Testis (tissue), 2 donors: Measurements from ENCODE around the gene ZZZ3.

Experiments used
- POLR2A ChIP-seq: fragments of 450-650 bp; IDR thresholded peaks from one replicate; pipeline ENCODE4 v1.6.1; 2017; ENCODE audit warnings: antibody characterized with exemption, mild to moderate bottlenecking, moderate library complexity
- TF ChIP-seq, protein P1 (sequence below), 3 experiments: fragments of 450-650 bp in 2 of 3; fragments of 200-600 bp in 1 of 3; sonication (generic) in 1 of 3; IDR thresholded peaks; one replicate each; pipeline ENCODE4 v1.5.1; 2016 to 2019; ENCODE audit warnings: antibody characterized with exemption in 3 of 3, mild to moderate bottlenecking in 2 of 3, moderate library complexity in 1 of 3

DNA sequence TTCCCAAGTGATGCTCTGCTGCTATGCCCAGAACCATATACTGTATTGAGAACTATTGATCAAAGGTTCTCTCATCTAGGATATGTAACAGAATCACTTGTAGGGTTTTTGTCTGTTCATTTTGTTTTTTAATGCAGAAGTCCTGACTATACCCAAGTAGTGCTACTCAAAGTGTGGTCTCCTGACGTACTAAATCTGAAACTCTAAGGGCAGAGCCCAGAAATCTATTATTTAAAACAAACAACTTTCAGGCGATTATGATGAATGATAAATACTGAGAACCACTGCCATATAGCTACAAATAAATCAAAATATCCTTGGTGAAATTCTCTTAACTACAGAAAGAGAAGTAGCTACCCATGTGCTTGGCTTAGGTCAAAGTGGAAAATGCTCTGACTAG, 10.1 kb downstream of the ZZZ3 start:
- TF ChIP-seq, protein P1, sequence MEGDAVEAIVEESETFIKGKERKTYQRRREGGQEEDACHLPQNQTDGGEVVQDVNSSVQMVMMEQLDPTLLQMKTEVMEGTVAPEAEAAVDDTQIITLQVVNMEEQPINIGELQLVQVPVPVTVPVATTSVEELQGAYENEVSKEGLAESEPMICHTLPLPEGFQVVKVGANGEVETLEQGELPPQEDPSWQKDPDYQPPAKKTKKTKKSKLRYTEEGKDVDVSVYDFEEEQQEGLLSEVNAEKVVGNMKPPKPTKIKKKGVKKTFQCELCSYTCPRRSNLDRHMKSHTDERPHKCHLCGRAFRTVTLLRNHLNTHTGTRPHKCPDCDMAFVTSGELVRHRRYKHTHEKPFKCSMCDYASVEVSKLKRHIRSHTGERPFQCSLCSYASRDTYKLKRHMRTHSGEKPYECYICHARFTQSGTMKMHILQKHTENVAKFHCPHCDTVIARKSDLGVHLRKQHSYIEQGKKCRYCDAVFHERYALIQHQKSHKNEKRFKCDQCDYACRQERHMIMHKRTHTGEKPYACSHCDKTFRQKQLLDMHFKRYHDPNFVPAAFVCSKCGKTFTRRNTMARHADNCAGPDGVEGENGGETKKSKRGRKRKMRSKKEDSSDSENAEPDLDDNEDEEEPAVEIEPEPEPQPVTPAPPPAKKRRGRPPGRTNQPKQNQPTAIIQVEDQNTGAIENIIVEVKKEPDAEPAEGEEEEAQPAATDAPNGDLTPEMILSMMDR (IDR thresholded peaks at IDR 0.05), result no peak
- no peak for TF ChIP-seq POLR2A
